K562 (cell line): ENCODE data around the gene UBQLN2. TPM values are rescaled to one million over a fixed set of nuclear protein-coding genes. Genes with fewer than 3 reads are reported as not detected.

ENCODE experiments used
- ATAC-seq: fragments of 200-7000 bp; cut with Tn5 transposase; 3 replicates; pipeline ENCODE4 v1.9.1; 2020; ENCODE audit warnings: moderate library complexity
- Bru-seq: library from RNA; stranded (reverse); fragments of 400-500 nt; gene quantifications from one replicate; lab custom pipeline; 2021; lab: Mats Ljungman, UMichigan
- BruChase-seq, 2 experiments: library from RNA; stranded (reverse); fragments of 400-500 nt; gene quantifications; one replicate each; lab custom pipeline; 2021; lab: Mats Ljungman, UMichigan
- BruUV-seq: library from RNA; stranded (reverse); fragments of 400-500 nt; replicated peaks from 2 replicates; lab custom pipeline; 2021; lab: Mats Ljungman, UMichigan
- CTCF ChIA-PET: fragments of 300-600 bp; formaldehyde crosslinking; extraction: SDS; loops from one replicate; lab custom pipeline; 2021; ENCODE audit warnings: low intra/inter-chr PET ratio; lab: Yijun Ruan, JAX
- POLR2A ChIA-PET: fragments of 300-600, 350-650 bp; sonication (Branson Sonifier 250); formaldehyde crosslinking; extraction: SDS; loops from one replicate; lab custom pipeline; 2021; ENCODE audit warnings: antibody characterized with exemption, inconsistent platforms; lab: Yijun Ruan, JAX
- DNase-seq, 4 experiments: peaks; one replicate each; pipeline versions ENCODE4 v3.0.0 to v3.0.0-alpha.2; 2011 to 2018; ENCODE audit warnings: low spot score in 3 of 4, mixed read lengths in 3 of 4; ENCODE audit errors: extremely low read depth in 1 of 4
- FAIRE-seq: peaks from 2 replicates; lab custom pipeline; 2011; peaks lifted over from hg19 to GRCh38; lab: Jason Lieb, UNC
- H2AFZ ChIP-seq: 2 replicates; pipeline ENCODE4 v1.6.0; 2011; ENCODE audit warnings: low read depth, low read length, control low read depth, inconsistent platforms
- H3K27ac ChIP-seq: fragments of 200-600 bp; 3 replicates; pipeline ENCODE4 v1.8.0; 2011; ENCODE audit warnings: low read depth, mild to moderate bottlenecking, control low read depth, inconsistent platforms, low read length, moderate library complexity, mixed read lengths; ENCODE audit errors: extremely low read depth
- H3K27me3 ChIP-seq, 2 experiments: fragments of 300-600 bp in 1 of 2; 2 replicates in 1 of 2; 3 replicates in 1 of 2; pipeline versions ENCODE4 v1.6.0 to v1.8.0; 2011; ENCODE audit warnings: inconsistent platforms in 2 of 2, low read length in 2 of 2, mild to moderate bottlenecking in 1 of 2, mixed read lengths in 1 of 2, moderate library complexity in 1 of 2; ENCODE audit not compliant: control insufficient read depth in 2 of 2, insufficient read depth in 2 of 2
- H3K36me3 ChIP-seq: fragments of 300-600 bp; 3 replicates; pipeline ENCODE4 v1.8.0; 2011; ENCODE audit warnings: mild to moderate bottlenecking, low read length, inconsistent platforms; ENCODE audit not compliant: control insufficient read depth, insufficient read depth
- H3K4me1 ChIP-seq, 2 experiments: fragments of 200-600 bp in 1 of 2; replicated peaks in 1 of 2; 2 replicates in 1 of 2; 3 replicates in 1 of 2; pipeline versions ENCODE4 v1.5.1 to v1.8.0; 2011; ENCODE audit warnings: inconsistent platforms in 2 of 2, low read length in 2 of 2, mild to moderate bottlenecking in 1 of 2, mixed read lengths in 1 of 2, moderate library complexity in 1 of 2; ENCODE audit not compliant: control insufficient read depth in 2 of 2, insufficient read depth in 2 of 2
- H3K4me2 ChIP-seq: 2 replicates; pipeline ENCODE4 v1.6.1; 2011; ENCODE audit warnings: low read length, control low read depth, inconsistent platforms, mixed read lengths; ENCODE audit not compliant: insufficient read depth
- H3K4me3 ChIP-seq: fragments of 200-600 bp; sonication (generic), shearing (Covaris generic); 2 replicates; pipeline ENCODE4 v1.5.1; 2016; ENCODE audit warnings: control low read depth, inconsistent platforms
- H3K79me2 ChIP-seq: fragments of 200-600 bp; 3 replicates; pipeline ENCODE4 v1.8.0; 2011; ENCODE audit warnings: low read length, inconsistent platforms; ENCODE audit not compliant: control insufficient read depth, insufficient read depth
- H3K9ac ChIP-seq, 2 experiments: 2 replicates each; pipeline versions ENCODE4 v1.6.0 to v1.6.1; 2011; ENCODE audit warnings: low read depth in 2 of 2, low read length in 2 of 2, control low read depth in 1 of 2, inconsistent platforms in 1 of 2, mild to moderate bottlenecking in 1 of 2, mixed read lengths in 1 of 2; ENCODE audit not compliant: insufficient read depth in 1 of 2
- H3K9me1 ChIP-seq: one replicate; pipeline ENCODE4 v1.6.0; 2011; ENCODE audit warnings: inconsistent platforms, mild to moderate bottlenecking, low read length, moderate library complexity; ENCODE audit not compliant: control insufficient read depth, insufficient read depth
- H3K9me3 ChIP-seq: replicated peaks from 2 replicates; pipeline ENCODE4 v1.5.1; 2011; ENCODE audit warnings: low read depth, low read length, inconsistent platforms; ENCODE audit not compliant: control insufficient read depth, insufficient read depth
- H4K20me1 ChIP-seq: replicated peaks from 2 replicates; pipeline ENCODE4 v1.6.1; 2011; ENCODE audit warnings: low read length, inconsistent platforms, mixed read lengths; ENCODE audit not compliant: control insufficient read depth, insufficient read depth
- KDM4B ChIP-seq, 2 experiments: fragments of 450-650 bp in 1 of 2; sonication (generic) in 1 of 2; IDR thresholded peaks; 2 replicates each; pipeline ENCODE4 v1.6.1; 2016 to 2017; ENCODE audit warnings: borderline replicate concordance in 2 of 2, antibody characterized with exemption in 1 of 2, low read depth in 1 of 2, mild to moderate bottlenecking in 1 of 2
- KHSRP ChIP-seq: fragments of 450-650 bp; IDR thresholded peaks from 2 replicates; pipeline ENCODE4 v1.6.1; 2017
- NCOA2 ChIP-seq, 2 experiments: fragments of 450-650 bp; IDR thresholded peaks; 2 replicates each; pipeline ENCODE4 v1.6.1; 2018; ENCODE audit warnings: mild to moderate bottlenecking in 2 of 2, moderate library complexity in 1 of 2; ENCODE audit not compliant: partially characterized antibody in 2 of 2
- PTBP1 ChIP-seq: fragments of 200-400 bp; formaldehyde crosslinking; IDR thresholded peaks from 2 replicates; pipeline ENCODE4 v1.6.1; 2017; ENCODE audit warnings: low read depth, low read length
- SMC3 ChIP-seq: conservative IDR thresholded peaks from 2 replicates; pipeline ENCODE4 v1.6.1; 2011; ENCODE audit warnings: low read depth, low read length, improper control_type of control experiment; ENCODE audit not compliant: insufficient read depth
- SRSF3 ChIP-seq: fragments of 200-400 bp; formaldehyde crosslinking; IDR thresholded peaks from 2 replicates; pipeline ENCODE4 v1.6.1; 2016; ENCODE audit warnings: mild to moderate bottlenecking, low read length, moderate library complexity; ENCODE audit not compliant: insufficient read depth
- TBL1XR1 ChIP-seq, 2 experiments: IDR thresholded peaks; 2 replicates each; pipeline ENCODE4 v1.6.1; 2012; ENCODE audit warnings: improper control_type of control experiment in 2 of 2, low read length in 2 of 2, mild to moderate bottlenecking in 1 of 2
- XRCC3 ChIP-seq: fragments of 450-650 bp; IDR thresholded peaks from 2 replicates; pipeline ENCODE4 v1.6.1; 2017; ENCODE audit warnings: mild to moderate bottlenecking, moderate library complexity
- ZC3H8 ChIP-seq: fragments of 450-650 bp; IDR thresholded peaks from 2 replicates; pipeline ENCODE4 v1.6.1; 2017
- ZNF324 ChIP-seq: fragments of 250-450 bp; sonication (Bioruptor Pico); IDR thresholded peaks from 2 replicates; pipeline ENCODE4 v1.4.0; 2020; ENCODE audit warnings: mild to moderate bottlenecking
- WGBS: fragments of 100-300 bp; shearing (Covaris generic); methylation state at CpG from one replicate; pipeline ENCODE4 v1.1.6; 2016; ENCODE audit warnings: low coverage, mixed read lengths; ENCODE audit not compliant: insufficient coverage; ENCODE audit errors: missing lambda C conversion rate; 5-methylcytosine and 5-hydroxymethylcytosine counted together
- in situ Hi-C: fragments of 300-500 bp; cut with MboI; formaldehyde crosslinking; loops from 4 replicates; pipeline ENCODE4 v1.15.0; 2018; ENCODE audit warnings: inconsistent platforms, mixed read lengths
- intact Hi-C: fragments of 100-400 bp; cut with micrococcal nuclease; formaldehyde crosslinking; loops from 2 replicates; pipeline ENCODE4 v1.14.2; 2022
- long read RNA-seq, 3 experiments: library from polyadenylated mRNA in 2 of 3; library from RNA in 1 of 3; unstranded in 2 of 3; stranded (forward) in 1 of 3; transcript quantifications; one replicate each; pipeline ENCODE4 v2.0.0, GENCODE V29; 2019 to 2022
- polyA minus RNA-seq, 3 experiments: library from RNA; depleted of rRNA, polyadenylated mRNA; stranded (reverse); fragments of >200 nt; gene quantifications; 2 replicates each; pipeline ENCODE4 v1.2.3, GENCODE V29; 2011
- polyA plus RNA-seq, 8 experiments: library from polyadenylated mRNA; depleted of rRNA in 4 of 8; stranded (reverse) in 5 of 8; unstranded in 3 of 8; fragments of >200 nt; fragmentation: Nextera tagmentation in 2 of 8; fragmentation: Illumina TruSeq in 1 of 8; extraction: Ambion mirVana in 2 of 8; extraction: Trizol in 1 of 8; gene quantifications; 2 replicates each; pipeline versions ENCODE4 v1.2.1 to v1.2.3, GENCODE V29; 2011 to 2014; ENCODE audit warnings: inconsistent platforms in 1 of 8, missing spikeins in 1 of 8
- total RNA-seq, 7 experiments: library from RNA; depleted of rRNA in 6 of 7; stranded (reverse); fragments of >200 nt in 6 of 7; fragmentation: Illumina TruSeq in 2 of 7; extraction: Trizol in 2 of 7; gene quantifications; 2 replicates each; pipeline versions ENCODE4 v1.2.1 to v1.2.3, GENCODE V29; 2011 to 2021; ENCODE audit warnings: low replicate concordance in 1 of 7
- TF ChIP-seq, protein P1 (sequence below): fragments of 200-400 bp; formaldehyde crosslinking; IDR thresholded peaks from 2 replicates; pipeline ENCODE4 v1.6.1; 2017; ENCODE audit warnings: mild to moderate bottlenecking, low read depth, low read length, moderate library complexity
- TF ChIP-seq, protein P2 (sequence below): sonication (generic); formaldehyde crosslinking; IDR thresholded peaks from 2 replicates; pipeline ENCODE4 v1.8.0; 2022; ENCODE audit warnings: mild to moderate bottlenecking, missing genetic modification reagents

Gene UBQLN2
- total RNA-seq (2011; cell fraction: chromatin; rRNA removed; ENCODE audit: low replicate concordance): 14.4 and 18.6 TPM in 2 replicates
- total RNA-seq (2011; cell fraction: nucleolus; rRNA removed): 12.8 TPM in 2 replicates
- total RNA-seq (2011; cell fraction: nucleoplasm; rRNA removed): 17.3 and 18.2 TPM in 2 replicates
- total RNA-seq (2014; rRNA removed) (2.4 and 3.3 TPM in 2 replicates), total RNA-seq (2014; rRNA removed; fragmentation: Illumina TruSeq; extraction: Trizol) (5.2 and 5.7 TPM in 2 replicates), total RNA-seq (2015; rRNA removed; fragmentation: Illumina TruSeq; extraction: Trizol) (5.4 and 5.7 TPM in 2 replicates), total RNA-seq (2021) (17.2 and 17.9 TPM in 2 replicates), polyA plus RNA-seq (2011; rRNA removed) (11.5 and 12.4 TPM in 2 replicates), polyA plus RNA-seq (2014; fragmentation: Illumina TruSeq; extraction: Trizol) (12.6 and 14.6 TPM in 2 replicates), polyA plus RNA-seq (2014; fragmentation: Nextera tagmentation; extraction: Ambion mirVana) (1 to 10 TPM; 1.5 to 2.8 TPM), polyA plus RNA-seq (2014; rRNA removed) (10.2 and 10.8 TPM in 2 replicates), polyA minus RNA-seq (2011; rRNA and poly(A)+ RNA removed) (15.4 and 20.9 TPM in 2 replicates), Bru-seq, nascent RNA (percentile 88 among the genes with signal in this experiment), BruChase-seq, experiment 1, labeled RNA remaining after a 2-hour chase (percentile 90 among the genes with signal in this experiment), BruChase-seq, experiment 2, labeled RNA remaining after a 6-hour chase (percentile 94 among the genes with signal in this experiment)
- 16.5 and 17.0 TPM in 2 replicates for polyA plus RNA-seq (2011; cell fraction: cytosol; rRNA removed)
- 7.8 and 9.2 TPM in 2 replicates for polyA plus RNA-seq (2011; cell fraction: nucleus; rRNA removed)
- 10.4 and 13.8 TPM in 2 replicates for polyA plus RNA-seq (2012)
- 15.4 and 16.9 TPM in 2 replicates for polyA minus RNA-seq (2011; cell fraction: cytosol; rRNA and poly(A)+ RNA removed)
- polyA minus RNA-seq (2011; cell fraction: nucleus; rRNA and poly(A)+ RNA removed): 11.0 and 13.8 TPM in 2 replicates
- long read RNA-seq, experiment 1, full-length matches to known transcripts: 86 of 87 reads
- long read RNA-seq, experiment 1, partial matches to known transcripts: 0 of 87 reads
- long read RNA-seq, experiment 1, other reads (novel, unspliced or antisense): 1 of 87 reads
- long read RNA-seq, experiment 2, full-length matches to known transcripts: 27 of 27 reads
- long read RNA-seq, experiment 2, partial matches to known transcripts: 0 of 27 reads
- long read RNA-seq, experiment 2, other reads (novel, unspliced or antisense): 0 of 27 reads
- long read RNA-seq, experiment 3, full-length matches to known transcripts: 7 of 7 reads
- long read RNA-seq, experiment 3, partial matches to known transcripts: 0 of 7 reads
- long read RNA-seq, experiment 3, other reads (novel, unspliced or antisense): 0 of 7 reads

DNA sequence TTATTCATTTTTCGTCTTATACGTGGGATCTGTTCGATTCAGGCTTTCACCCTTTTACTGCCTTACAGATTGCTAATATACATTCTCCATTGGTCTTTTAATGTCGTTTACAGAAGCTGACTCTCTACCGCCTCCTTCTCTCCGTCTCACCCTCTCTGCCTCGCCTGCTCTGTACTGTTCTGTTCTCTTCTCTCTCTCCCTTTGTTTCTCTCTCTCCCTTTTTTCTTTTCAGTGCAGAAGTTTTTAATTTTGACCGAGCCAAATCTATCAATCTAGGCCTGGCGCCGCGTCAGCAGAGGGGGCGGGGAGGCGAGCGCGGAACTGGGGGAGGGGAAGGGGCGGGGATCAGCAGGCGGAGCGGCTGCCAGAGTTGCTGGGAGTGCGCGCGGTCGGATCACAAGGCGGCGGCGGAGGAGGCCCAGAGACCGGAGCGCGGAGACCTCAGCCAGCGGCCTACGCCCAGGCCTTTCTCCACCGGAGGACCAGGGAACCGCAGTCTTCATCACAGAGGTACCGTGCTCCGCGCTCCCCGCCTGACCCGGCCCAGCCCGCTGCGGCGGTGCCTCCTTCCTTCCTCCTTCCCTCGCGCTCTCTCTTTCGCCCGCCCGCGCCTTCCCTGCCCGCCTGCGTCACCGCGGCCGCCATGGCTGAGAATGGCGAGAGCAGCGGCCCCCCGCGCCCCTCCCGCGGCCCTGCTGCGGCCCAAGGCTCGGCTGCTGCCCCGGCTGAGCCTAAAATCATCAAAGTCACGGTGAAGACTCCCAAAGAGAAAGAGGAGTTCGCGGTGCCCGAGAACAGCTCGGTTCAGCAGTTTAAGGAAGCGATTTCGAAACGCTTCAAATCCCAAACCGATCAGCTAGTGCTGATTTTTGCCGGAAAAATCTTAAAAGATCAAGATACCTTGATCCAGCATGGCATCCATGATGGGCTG, at the start of gene UBQLN2:
UBQLN2 (plus strand) TSS at position 397 of the 931 bp plus-strand sequence; CDS start at position 644, 247 bp downstream.
- Histone ChIP-seq H3K4me3 (peak within 1 kb of the TSS; percentile 66), H3K4me2 (peak within 1 kb of the TSS; percentile 88), H3K9ac (peak within 1 kb of the TSS; percentile 85 to 94), H3K4me1 (peaks cover 0 to 10% of the 10 kb centered on the region in 2 experiments; a peak in 4 of 5 replicates), H4K20me1 (no peaks in the 10 kb centered on the region; the same call in 1 of the 2 replicates), H3K9me3 (no peaks in the 10 kb centered on the region), H3K79me2 (peaks cover 51% of the 10 kb centered on the region), H3K27ac (peak within 1 kb of the TSS; percentile 80), H2AFZ (peak within 1 kb of the TSS; percentile 90), H3K36me3 (peaks cover 8% of the 10 kb centered on the region; the same call in 1 of the 3 replicates), H3K27me3 (no peaks in the 10 kb centered on the region), H3K9me1 (no peaks in the 10 kb centered on the region)
- ATAC-seq: peak; percentile 93
- DNase-seq: peak; percentile 66 to 86 (median 70)
- POLR2A ChIA-PET: interaction anchor here (0.6 to 1.3 kb wide), 4 partner anchors 11 to 157 kb away, joined by 3 read pairs; no protein-coding TSS in a partner anchor
- no TSS peak for BruUV-seq
- intact Hi-C loops: no loop called here
- WGBS: under 1% methylated on average over 17 of the region's 70 CpGs
- CTCF ChIA-PET: no interaction called here
- peak; percentile 77 for FAIRE-seq
- in situ Hi-C loops: no loop called here
- TF ChIP-seq, protein P1, sequence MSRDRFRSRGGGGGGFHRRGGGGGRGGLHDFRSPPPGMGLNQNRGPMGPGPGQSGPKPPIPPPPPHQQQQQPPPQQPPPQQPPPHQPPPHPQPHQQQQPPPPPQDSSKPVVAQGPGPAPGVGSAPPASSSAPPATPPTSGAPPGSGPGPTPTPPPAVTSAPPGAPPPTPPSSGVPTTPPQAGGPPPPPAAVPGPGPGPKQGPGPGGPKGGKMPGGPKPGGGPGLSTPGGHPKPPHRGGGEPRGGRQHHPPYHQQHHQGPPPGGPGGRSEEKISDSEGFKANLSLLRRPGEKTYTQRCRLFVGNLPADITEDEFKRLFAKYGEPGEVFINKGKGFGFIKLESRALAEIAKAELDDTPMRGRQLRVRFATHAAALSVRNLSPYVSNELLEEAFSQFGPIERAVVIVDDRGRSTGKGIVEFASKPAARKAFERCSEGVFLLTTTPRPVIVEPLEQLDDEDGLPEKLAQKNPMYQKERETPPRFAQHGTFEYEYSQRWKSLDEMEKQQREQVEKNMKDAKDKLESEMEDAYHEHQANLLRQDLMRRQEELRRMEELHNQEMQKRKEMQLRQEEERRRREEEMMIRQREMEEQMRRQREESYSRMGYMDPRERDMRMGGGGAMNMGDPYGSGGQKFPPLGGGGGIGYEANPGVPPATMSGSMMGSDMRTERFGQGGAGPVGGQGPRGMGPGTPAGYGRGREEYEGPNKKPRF: no peak
- TF ChIP-seq KDM4B (IDR thresholded peaks at IDR 0.05; ENCODE audit: borderline replicate concordance in 2 of 2, low read depth in 1 of 2): no peak
- TF ChIP-seq, protein P2, sequence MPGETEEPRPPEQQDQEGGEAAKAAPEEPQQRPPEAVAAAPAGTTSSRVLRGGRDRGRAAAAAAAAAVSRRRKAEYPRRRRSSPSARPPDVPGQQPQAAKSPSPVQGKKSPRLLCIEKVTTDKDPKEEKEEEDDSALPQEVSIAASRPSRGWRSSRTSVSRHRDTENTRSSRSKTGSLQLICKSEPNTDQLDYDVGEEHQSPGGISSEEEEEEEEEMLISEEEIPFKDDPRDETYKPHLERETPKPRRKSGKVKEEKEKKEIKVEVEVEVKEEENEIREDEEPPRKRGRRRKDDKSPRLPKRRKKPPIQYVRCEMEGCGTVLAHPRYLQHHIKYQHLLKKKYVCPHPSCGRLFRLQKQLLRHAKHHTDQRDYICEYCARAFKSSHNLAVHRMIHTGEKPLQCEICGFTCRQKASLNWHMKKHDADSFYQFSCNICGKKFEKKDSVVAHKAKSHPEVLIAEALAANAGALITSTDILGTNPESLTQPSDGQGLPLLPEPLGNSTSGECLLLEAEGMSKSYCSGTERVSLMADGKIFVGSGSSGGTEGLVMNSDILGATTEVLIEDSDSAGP (CRISPR knock-in tag): no peak
- TF ChIP-seq KHSRP: no peak
- no peak for TF ChIP-seq PTBP1
- no peak for TF ChIP-seq SRSF3
- no peak; a peak in 1 of 4 replicates for TF ChIP-seq TBL1XR1 (IDR thresholded peaks at IDR 0.05; ENCODE audit: low read length in 2 of 2)
- TF ChIP-seq ZNF324 (CRISPR knock-in tag): no peak
- no peak for TF ChIP-seq XRCC3
- TF ChIP-seq NCOA2 (IDR thresholded peaks at IDR 0.05; ENCODE audit: partially characterized antibody in 2 of 2): no peak
- no peak for TF ChIP-seq ZC3H8
- TF ChIP-seq SMC3: no peak
